Stimulated activated CD8-positive, alpha-beta memory T cell treated with anti-CD3 and anti-CD28 coated beads, Interleukin-7, amount 100 ng/mL, for 48 hours (primary cell): ENCODE results near the gene USP3.

Experiments used
- DNase-seq, 2 donors: peaks; one replicate each; pipeline ENCODE4 v3.0.0-alpha.2; 2020; ENCODE audit warnings: low read depth in 1 of 2; ENCODE audit errors: extremely low read depth in 1 of 2

The USP3 gene

GRCh38 chr15:63640146-63640545 is 135.8 kb downstream of the USP3 start:
- DNase-seq: no peak
